Measurements from ENCODE around the gene SNAP29.
"Not testable (repeated sequence)": the region's sequence is repeated elsewhere in the genome, so short reads cannot be mapped to it uniquely, and the experiment has no call there.

SNAP29 gene

GRCh38 chr22:20819471-20819870, 39.3 kb upstream of the SNAP29 start:
- no peak for ATAC-seq
- TF ChIP-seq ARNTL (CRISPR knock-in tag; IDR thresholded peaks at IDR 0.05; ENCODE audit: borderline replicate concordance, low read depth) (no peak), GLIS3 (CRISPR knock-in tag; IDR thresholded peaks at IDR 0.05) (no peak), ZNF70 (CRISPR knock-in tag; IDR thresholded peaks at IDR 0.05) (no peak), ZFP30 (CRISPR knock-in tag; IDR thresholded peaks at IDR 0.05) (no peak), TSHZ2 (CRISPR knock-in tag; IDR thresholded peaks at IDR 0.05) (no peak), OSR1 (CRISPR knock-in tag; IDR thresholded peaks at IDR 0.05) (no peak), ZFP3 (CRISPR knock-in tag; IDR thresholded peaks at IDR 0.05) (no peak)

- not testable (repeated sequence) for ATAC-seq
These were observed 37.0 kb upstream of the SNAP29 start for GRCh38 chr22:20821717-20822239.

GRCh38 chr22:20822240-20822639, 36.6 kb upstream of the SNAP29 start:
- no peak for TF ChIP-seq BACH2 (CRISPR knock-in tag; IDR thresholded peaks at IDR 0.05; ENCODE audit: borderline replicate concordance)
- no peak for TF ChIP-seq CREB5 (CRISPR knock-in tag; IDR thresholded peaks at IDR 0.05; ENCODE audit: low read depth)
- no peak for TF ChIP-seq CSDC2 (CRISPR knock-in tag; IDR thresholded peaks at IDR 0.05)
- TF ChIP-seq ESRRG (CRISPR knock-in tag; IDR thresholded peaks at IDR 0.05) = no peak
- TF ChIP-seq TCF4 (CRISPR knock-in tag; IDR thresholded peaks at IDR 0.05; ENCODE audit: borderline replicate concordance) = no peak
- no peak for TF ChIP-seq ISL1 (CRISPR knock-in tag; IDR thresholded peaks at IDR 0.05)
- TF ChIP-seq ZC3H10 (CRISPR knock-in tag; IDR thresholded peaks at IDR 0.05) = no peak
- TF ChIP-seq PPARA (CRISPR knock-in tag; IDR thresholded peaks at IDR 0.05; ENCODE audit: borderline replicate concordance) = no peak
- TF ChIP-seq POU6F1 (CRISPR knock-in tag; IDR thresholded peaks at IDR 0.05; ENCODE audit: borderline replicate concordance, low read depth) = no peak
- TF ChIP-seq PATZ1 (CRISPR knock-in tag; IDR thresholded peaks at IDR 0.05; ENCODE audit: borderline replicate concordance) = no peak
- TF ChIP-seq TSHZ2 (CRISPR knock-in tag; IDR thresholded peaks at IDR 0.05) = no peak
- TF ChIP-seq SNAI2 (CRISPR knock-in tag; IDR thresholded peaks at IDR 0.05) = no peak
- TF ChIP-seq CSRNP3 (CRISPR knock-in tag; IDR thresholded peaks at IDR 0.05) = no peak
- no peak for TF ChIP-seq ZNF8 (CRISPR knock-in tag; IDR thresholded peaks at IDR 0.05)
- no peak for TF ChIP-seq OSR1 (CRISPR knock-in tag; IDR thresholded peaks at IDR 0.05)
- no peak for TF ChIP-seq ARNTL (CRISPR knock-in tag; IDR thresholded peaks at IDR 0.05; ENCODE audit: borderline replicate concordance, low read depth)
- no peak for TF ChIP-seq ZFP30 (CRISPR knock-in tag; IDR thresholded peaks at IDR 0.05)
- no peak for ATAC-seq
